Spleen (tissue), 11 donors: ENCODE measurements around the gene TNRC18. TPM values are rescaled to one million over a fixed set of nuclear protein-coding genes. Genes with fewer than 3 reads are reported as not detected.
A peak's percentile ranks its signal among the peaks of the same experiment; 100 is the strongest.

Source experiments
- DNase-seq: peaks from one replicate; pipeline ENCODE4 v3.0.0-alpha.2; 2020
- H3K27ac ChIP-seq, 8 donors: fragments of 200-600 bp; sonication (generic) in 7 of 8; 1 replicate in 4 of 8; 2 replicates in 4 of 8; pipeline versions ENCODE4 v1.5.0 to v1.8.0; 2016 to 2021; ENCODE audit warnings: inconsistent platforms in 4 of 8, mild to moderate bottlenecking in 4 of 8, moderate library complexity in 1 of 8
- H3K27me3 ChIP-seq, 7 donors: fragments of 200-600 bp; sonication (generic) in 6 of 7; replicated peaks in 1 of 7; 1 replicate in 4 of 7; 2 replicates in 3 of 7; pipeline versions ENCODE4 v1.5.0 to v1.8.0; 2016 to 2021; ENCODE audit warnings: inconsistent platforms in 3 of 7, mild to moderate bottlenecking in 1 of 7
- H3K36me3 ChIP-seq, 6 donors: fragments of 200-600 bp; sonication (generic) in 5 of 6; 1 replicate in 4 of 6; 2 replicates in 2 of 6; pipeline versions ENCODE4 v1.5.0 to v1.8.0; 2016 to 2021; ENCODE audit warnings: inconsistent platforms in 2 of 6
- H3K4me1 ChIP-seq, 6 donors: fragments of 200-600 bp; sonication (generic) in 5 of 6; 1 replicate in 3 of 6; 2 replicates in 3 of 6; pipeline versions ENCODE4 v1.5.0 to v1.8.0; 2016 to 2021; ENCODE audit warnings: inconsistent platforms in 3 of 6
- H3K4me3 ChIP-seq, 8 donors: fragments of 200-600 bp; sonication (generic) in 7 of 8; 1 replicate in 4 of 8; 2 replicates in 4 of 8; pipeline versions ENCODE4 v1.5.0 to v1.8.0; 2016 to 2021; ENCODE audit warnings: inconsistent platforms in 4 of 8, mild to moderate bottlenecking in 4 of 8, moderate library complexity in 2 of 8
- H3K9me3 ChIP-seq, 8 donors: fragments of 200-600 bp; sonication (generic) in 7 of 8; 1 replicate in 4 of 8; 2 replicates in 4 of 8; pipeline versions ENCODE4 v1.5.0 to v1.8.0; 2016 to 2021; ENCODE audit warnings: inconsistent platforms in 4 of 8
- POLR2A ChIP-seq, 3 donors: fragments of 450-650 bp; IDR thresholded peaks; one replicate each; pipeline ENCODE4 v1.5.1; 2017; ENCODE audit warnings: antibody characterized with exemption in 3 of 3, mild to moderate bottlenecking in 1 of 3
- POLR2AphosphoS5 ChIP-seq, 3 donors: sonication (generic); formaldehyde crosslinking; IDR thresholded peaks; one replicate each; pipeline ENCODE4 v1.5.1; 2017; ENCODE audit warnings: antibody characterized with exemption in 3 of 3
- WGBS, 5 donors: extraction: QIAGEN DNeasy Blood & Tissue Kit in 3 of 5; methylation state at CpG; one replicate each; pipeline versions ENCODE4 v1.1.5 to v1.1.7; 2013 to 2018; 5-methylcytosine and 5-hydroxymethylcytosine counted together
- intact Hi-C: fragments of 100-400 bp; cut with DNase I; formaldehyde crosslinking; loops from one replicate; pipeline ENCODE4 v1.15.0; 2023; ENCODE audit warnings: low total_unique reads
- polyA plus RNA-seq, 3 donors: library from polyadenylated mRNA; stranded (reverse); fragments of 200-250 nt; gene quantifications; one replicate each; pipeline ENCODE4 v1.2.1, GENCODE V29; 2013
- total RNA-seq, 7 donors: library from RNA; depleted of rRNA in 3 of 7; stranded (reverse); fragments of >200 nt in 3 of 7; fragmentation: NEBNext Ultra II Directional in 4 of 7; extraction: Animal tissue kit (Norgen Biotek cat#: 25700) in 4 of 7; gene quantifications; one replicate each; pipeline versions ENCODE4 v1.1.0 to v1.2.1, GENCODE V29; 2016 to 2021
- TF ChIP-seq, protein P1 (sequence below), 11 experiments: fragments of 200-600 bp in 7 of 11; fragments of 450-650 bp in 4 of 11; sonication (generic) in 4 of 11; IDR thresholded peaks in 8 of 11; conservative IDR thresholded peaks in 3 of 11; 1 replicate in 7 of 11; 2 replicates in 4 of 11; pipeline versions ENCODE4 v1.4.0 to v1.8.0; 2016 to 2021; ENCODE audit warnings: antibody characterized with exemption in 11 of 11, inconsistent platforms in 4 of 11, mild to moderate bottlenecking in 1 of 11
- donor health status: healthy with polysubstance abuse.
- donor health status: DM: no; HTN: no; CAD: no; lungs with moderate emphysema.
- donor health status: DM: no; HTN: no; CAD: no.
- donor health status: Bipolar disorder and iron deficiency.
- donor health status: healthy.
- donor health status: DM: no; HTN: no; CAD: no.
- donor health status: DM: yes; HTN: yes; CAD: no.

The TNRC18 gene
- total and polyA plus RNA-seq, 10 donors, result 3.4 to 124 (median 71.0) TPM

DNA sequence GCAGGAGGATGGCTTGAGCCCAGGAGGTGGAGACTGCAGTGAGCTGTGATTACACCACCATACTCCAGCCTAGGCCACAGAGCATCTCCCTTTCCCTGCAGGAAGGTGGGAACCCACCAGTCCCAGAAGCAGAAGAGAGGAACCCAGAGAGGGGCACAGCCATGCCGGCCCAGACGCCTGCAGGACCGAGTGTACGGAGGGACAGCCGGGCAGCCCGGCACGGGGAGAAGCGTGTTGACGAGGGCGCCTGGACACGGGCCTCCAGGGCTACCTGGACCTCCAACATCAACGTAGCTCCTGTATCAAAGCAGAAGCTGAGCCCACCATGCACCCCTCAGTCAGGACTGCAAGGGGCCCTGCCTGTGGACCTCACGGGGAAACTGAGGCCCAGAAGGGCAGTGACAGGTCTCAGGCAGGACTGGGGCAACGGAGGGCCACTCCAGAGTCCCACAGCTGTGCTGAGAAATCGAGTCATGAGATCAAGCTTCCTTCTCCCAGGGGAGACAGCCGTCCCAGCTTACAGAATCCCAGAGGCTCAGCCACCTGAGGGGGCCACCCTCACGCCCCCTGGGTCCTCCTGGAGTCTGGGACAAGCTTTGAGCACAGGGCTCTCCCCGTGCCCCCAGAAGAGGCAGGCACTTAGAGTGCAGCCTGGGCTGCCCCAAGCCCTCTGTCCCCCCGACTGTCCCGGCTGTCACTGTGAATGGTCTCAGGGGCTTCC is 43.1 kb downstream of the TNRC18 start:
- H3K36me3 ChIP-seq, result peaks cover 0 to 96% (median 32%) of the 10 kb centered on the region in 6 donors

DNA sequence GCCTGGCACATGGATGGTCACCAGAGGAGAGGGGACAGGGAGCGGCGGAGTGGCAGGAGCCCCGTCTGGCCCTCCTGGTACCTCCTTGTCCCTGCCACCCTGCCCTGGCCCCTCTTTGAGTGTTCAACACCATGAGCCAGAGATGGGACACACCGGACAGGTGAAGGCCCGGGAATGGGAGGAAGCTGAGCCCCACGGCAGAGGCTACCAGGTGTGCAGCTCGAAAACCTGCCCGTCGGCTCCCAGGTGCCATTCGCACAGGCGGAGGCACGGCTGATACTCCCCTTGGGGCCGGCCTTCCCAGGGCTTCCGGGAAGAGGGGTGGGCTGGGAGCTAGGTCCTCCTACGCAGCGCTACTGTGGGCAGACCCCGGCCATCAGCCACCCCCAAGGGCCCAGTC is 44.1 kb downstream of the TNRC18 start:
- no peak for DNase-seq
- H3K9me3 ChIP-seq, result no peaks in the 10 kb centered on the region
- no peak overlapping the region for H3K4me3 ChIP-seq
- TF ChIP-seq POLR2A (IDR thresholded peaks at IDR 0.05) (no peak), POLR2AphosphoS5 (IDR thresholded peaks at IDR 0.05) (peak in 1 of 3 donors; percentile 38)
- TF ChIP-seq, protein P1, sequence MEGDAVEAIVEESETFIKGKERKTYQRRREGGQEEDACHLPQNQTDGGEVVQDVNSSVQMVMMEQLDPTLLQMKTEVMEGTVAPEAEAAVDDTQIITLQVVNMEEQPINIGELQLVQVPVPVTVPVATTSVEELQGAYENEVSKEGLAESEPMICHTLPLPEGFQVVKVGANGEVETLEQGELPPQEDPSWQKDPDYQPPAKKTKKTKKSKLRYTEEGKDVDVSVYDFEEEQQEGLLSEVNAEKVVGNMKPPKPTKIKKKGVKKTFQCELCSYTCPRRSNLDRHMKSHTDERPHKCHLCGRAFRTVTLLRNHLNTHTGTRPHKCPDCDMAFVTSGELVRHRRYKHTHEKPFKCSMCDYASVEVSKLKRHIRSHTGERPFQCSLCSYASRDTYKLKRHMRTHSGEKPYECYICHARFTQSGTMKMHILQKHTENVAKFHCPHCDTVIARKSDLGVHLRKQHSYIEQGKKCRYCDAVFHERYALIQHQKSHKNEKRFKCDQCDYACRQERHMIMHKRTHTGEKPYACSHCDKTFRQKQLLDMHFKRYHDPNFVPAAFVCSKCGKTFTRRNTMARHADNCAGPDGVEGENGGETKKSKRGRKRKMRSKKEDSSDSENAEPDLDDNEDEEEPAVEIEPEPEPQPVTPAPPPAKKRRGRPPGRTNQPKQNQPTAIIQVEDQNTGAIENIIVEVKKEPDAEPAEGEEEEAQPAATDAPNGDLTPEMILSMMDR (IDR thresholded peaks at IDR 0.05 in 8 of 11, conservative IDR thresholded peaks at IDR 0.05 in 3 of 11), result no peak
- H3K36me3 ChIP-seq, result peaks cover 0 to 96% (median 36%) of the 10 kb centered on the region in 6 donors
- whole genome bisulfite sequencing, 5 donors, result 84 to 91% (median 89%) methylated on average over 15 to 17 of the region's 17 CpGs
- peaks cover 1 to 73% (median 44%) of the 10 kb centered on the region in 6 donors for H3K4me1 ChIP-seq
- H3K27ac ChIP-seq, result no peak overlapping the region
- no peaks in the 10 kb centered on the region for H3K27me3 ChIP-seq
- intact Hi-C loops, result no loop called here

More for the DNA sequence above, 43.1 kb downstream of the TNRC18 start:
- no peak for DNase-seq
- no peak overlapping the region for H3K27ac ChIP-seq
- H3K27me3 ChIP-seq, result no peaks in the 10 kb centered on the region
- no peaks in the 10 kb centered on the region for H3K9me3 ChIP-seq
- whole genome bisulfite sequencing, 5 donors, result 83 to 92% (median 86%) methylated on average over 16 to 20 of the region's 20 CpGs
- TF ChIP-seq POLR2AphosphoS5 (IDR thresholded peaks at IDR 0.05) (peak in 1 of 3 donors; percentile 5), POLR2A (IDR thresholded peaks at IDR 0.05) (no peak)
- TF ChIP-seq, protein P1 (IDR thresholded peaks at IDR 0.05 in 8 of 11, conservative IDR thresholded peaks at IDR 0.05 in 3 of 11), result no peak
- H3K4me1 ChIP-seq, result peaks cover 5 to 78% (median 49%) of the 10 kb centered on the region in 6 donors
- H3K4me3 ChIP-seq, result no peak overlapping the region
- intact Hi-C loops, result loop anchor here (10.0 kb wide), 1 partner anchor 54 kb away; no protein-coding TSS in a partner anchor

DNA sequence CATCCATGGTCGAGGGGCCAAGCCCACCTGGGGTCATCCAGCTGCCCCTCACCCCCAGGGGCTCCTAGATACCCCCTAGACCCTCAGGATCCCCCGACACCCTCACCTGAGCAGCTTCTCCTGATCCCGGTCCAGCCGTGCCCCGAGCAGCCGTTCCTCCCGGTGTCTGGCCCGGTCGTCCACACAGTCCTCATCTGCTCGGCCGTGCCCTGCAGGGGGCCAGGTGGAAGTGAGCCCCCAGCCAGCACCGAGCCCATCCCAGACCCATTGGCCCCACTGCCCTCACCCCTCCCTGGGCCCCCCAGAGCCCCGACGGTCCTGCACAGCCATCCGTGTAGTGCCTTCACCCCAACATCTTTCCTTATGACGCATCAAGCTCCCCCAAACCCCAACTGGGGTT is 45.8 kb downstream of the TNRC18 start:
- TF ChIP-seq POLR2A (IDR thresholded peaks at IDR 0.05) (no peak), POLR2AphosphoS5 (IDR thresholded peaks at IDR 0.05) (no peak)
- TF ChIP-seq, protein P1 (IDR thresholded peaks at IDR 0.05 in 8 of 11, conservative IDR thresholded peaks at IDR 0.05 in 3 of 11), result no peak
- no peaks in the 10 kb centered on the region for H3K27me3 ChIP-seq
- H3K4me3 ChIP-seq, result no peak overlapping the region
- intact Hi-C loops, result no loop called here
- WGBS, 5 donors, result 87 to 96% (median 93%) methylated on average over 6 to 16 of the region's 16 CpGs
- H3K4me1 ChIP-seq, result peaks cover 0 to 56% (median 27%) of the 10 kb centered on the region in 6 donors
- DNase-seq, result no peak
- no peak overlapping the region for H3K27ac ChIP-seq
- peaks cover 0 to 97% (median 50%) of the 10 kb centered on the region in 6 donors for H3K36me3 ChIP-seq
- H3K9me3 ChIP-seq, result no peaks in the 10 kb centered on the region

DNA sequence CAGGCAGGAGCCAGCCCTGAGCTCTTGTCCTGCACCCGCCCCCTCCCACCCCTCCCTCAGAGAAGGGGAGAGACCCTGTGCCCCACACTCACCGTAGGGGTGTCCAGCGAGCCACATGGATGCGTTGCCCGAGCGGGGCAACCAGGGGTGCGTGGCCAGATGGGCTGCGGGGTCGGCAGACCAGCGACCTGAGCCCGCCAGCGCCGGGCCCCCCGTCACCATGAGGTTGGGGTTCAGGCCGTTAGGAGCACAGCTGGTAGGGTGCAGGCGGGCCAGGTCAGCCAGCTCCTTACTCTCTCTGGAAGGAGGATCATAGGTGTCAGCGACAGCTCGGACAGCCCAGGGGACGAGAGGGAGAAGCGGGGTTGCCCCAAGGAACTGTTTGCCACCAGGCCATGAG is 46.4 kb downstream of the TNRC18 start:
- peaks cover 0 to 50% (median 22%) of the 10 kb centered on the region in 6 donors for H3K4me1 ChIP-seq
- H3K9me3 ChIP-seq, result no peaks in the 10 kb centered on the region
- no peaks in the 10 kb centered on the region for H3K27me3 ChIP-seq
- H3K4me3 ChIP-seq, result no peak overlapping the region
- no peak for TF ChIP-seq POLR2A (IDR thresholded peaks at IDR 0.05)
- TF ChIP-seq POLR2AphosphoS5 (IDR thresholded peaks at IDR 0.05), result no peak
- TF ChIP-seq, protein P1 (IDR thresholded peaks at IDR 0.05 in 8 of 11, conservative IDR thresholded peaks at IDR 0.05 in 3 of 11), result no peak
- no peak overlapping the region for H3K27ac ChIP-seq
- peaks cover 0 to 97% (median 55%) of the 10 kb centered on the region in 6 donors for H3K36me3 ChIP-seq
- WGBS, 5 donors, result 91 to 99% (median 95%) methylated on average over 17 to 20 of the region's 20 CpGs
- intact Hi-C loops, result no loop called here
- no peak for DNase-seq
